Measurements from ENCODE around the gene DUSP22. TPM values are rescaled to one million over a fixed set of nuclear protein-coding genes. Genes with fewer than 3 reads are reported as not detected.

Gene DUSP22
- total RNA-seq, 1 donor, result 43.4 TPM

- peak in 2 of 3 donors; percentile 29 to 67 for DNase-seq (ENCODE audit: low read depth in 2 of 3, low spot score in 2 of 3)
Measured at GRCh38 chr6:336159-337114, 44.1 kb downstream of the DUSP22 start.

- DNase-seq (ENCODE audit: low read depth in 2 of 3, low spot score in 2 of 3), result no peak
Measured at GRCh38 chr6:337805-338368, 45.6 kb downstream of the DUSP22 start.

- DNase-seq (ENCODE audit: low read depth in 2 of 3, low spot score in 2 of 3), result no peak
Measured at GRCh38 chr6:338815-339262, 46.6 kb downstream of the DUSP22 start.

GRCh38 chr6:339480-339879, 47.2 kb downstream of the DUSP22 start:
- DNase-seq (ENCODE audit: low read depth in 2 of 3, low spot score in 2 of 3), result peak in 1 of 3 donors; percentile 45

- no peak for DNase-seq (ENCODE audit: low read depth in 2 of 3, low spot score in 2 of 3)
Measured at GRCh38 chr6:340186-340955, 48.1 kb downstream of the DUSP22 start.

GRCh38 chr6:340991-341827, 48.9 kb downstream of the DUSP22 start:
- no peak for DNase-seq (ENCODE audit: low read depth in 2 of 3, low spot score in 2 of 3)

- DNase-seq (ENCODE audit: low read depth in 2 of 3, low spot score in 2 of 3), result no peak
Measured at GRCh38 chr6:341914-342831, 49.9 kb downstream of the DUSP22 start.

GRCh38 chr6:342832-343179, 50.5 kb downstream of the DUSP22 start:
- no peak for DNase-seq (ENCODE audit: low read depth in 2 of 3, low spot score in 2 of 3)

GRCh38 chr6:343226-343935, 51.1 kb downstream of the DUSP22 start:
- DNase-seq (ENCODE audit: low read depth in 2 of 3, low spot score in 2 of 3), result no peak

GRCh38 chr6:343960-344815, 51.9 kb downstream of the DUSP22 start:
- DNase-seq (ENCODE audit: low read depth in 2 of 3, low spot score in 2 of 3), result no peak

GRCh38 chr6:344816-345340, 52.6 kb downstream of the DUSP22 start:
- no peak for DNase-seq (ENCODE audit: low read depth in 2 of 3, low spot score in 2 of 3)

GRCh38 chr6:345747-346385, 53.6 kb downstream of the DUSP22 start:
- DNase-seq (ENCODE audit: low read depth in 2 of 3, low spot score in 2 of 3), result no peak

- DNase-seq (ENCODE audit: low read depth in 2 of 3, low spot score in 2 of 3), result no peak
Measured at GRCh38 chr6:346386-347030, 54.2 kb downstream of the DUSP22 start.

- no peak for DNase-seq (ENCODE audit: low read depth in 2 of 3, low spot score in 2 of 3)
Measured at GRCh38 chr6:347232-347631, 54.9 kb downstream of the DUSP22 start.

GRCh38 chr6:347951-348859, 55.9 kb downstream of the DUSP22 start:
- no peak for DNase-seq (ENCODE audit: low read depth in 2 of 3, low spot score in 2 of 3)

Data from hematopoietic multipotent progenitor cell (in vitro differentiated cells).